Pancreas (tissue), 10 donors: ENCODE measurements around the gene WDR5. TPM values are rescaled to one million over a fixed set of nuclear protein-coding genes. Genes with fewer than 3 reads are reported as not detected.

Source experiments
- ATAC-seq, 4 donors: fragments of 200-7000 bp; cut with Tn5 transposase; one replicate each; pipeline versions ENCODE4 v1.8.0 to v1.9.1; 2020; ENCODE audit warnings: mild to moderate bottlenecking in 4 of 4, moderate library complexity in 4 of 4
- DNase-seq, 6 donors: peaks; one replicate each; pipeline ENCODE4 v3.0.0-alpha.2; 2020
- FAIRE-seq: peaks from 2 replicates; lab custom pipeline; 2012; peaks lifted over from hg19 to GRCh38; lab: Jason Lieb, UNC
- H3K27ac ChIP-seq, 4 donors: fragments of 200-600 bp; sonication (generic); 1 replicate in 3 of 4; 2 replicates in 1 of 4; pipeline versions ENCODE4 v1.5.0 to v1.8.0; 2020
- H3K27me3 ChIP-seq, 4 donors: fragments of 200-600 bp; one replicate each; pipeline ENCODE4 v1.8.0; 2021
- H3K36me3 ChIP-seq, 3 donors: fragments of 200-600 bp; sonication (generic) in 1 of 3; one replicate each; pipeline versions ENCODE4 v1.5.0 to v1.8.0; 2020 to 2021
- H3K4me1 ChIP-seq, 3 donors: fragments of 200-600 bp; one replicate each; pipeline ENCODE4 v1.8.0; 2021
- H3K4me3 ChIP-seq, 4 donors: fragments of 200-600 bp; sonication (generic) in 2 of 4; one replicate each; pipeline versions ENCODE4 v1.5.0 to v1.8.0; 2020 to 2021
- H3K9me3 ChIP-seq, 4 donors: fragments of 200-600 bp; one replicate each; pipeline ENCODE4 v1.8.0; 2021
- WGBS, 2 donors: extraction: QIAGEN DNeasy Blood & Tissue Kit; methylation state at CpG; one replicate each; pipeline ENCODE4 v1.1.7; 2013; 5-methylcytosine and 5-hydroxymethylcytosine counted together
- intact Hi-C, 3 donors: fragments of 100-400 bp; cut with DNase I; formaldehyde crosslinking; loops; one replicate each; pipeline versions ENCODE4 v1.11.1 to v1.14.2; 2022
- polyA plus RNA-seq, 2 donors: library from polyadenylated mRNA; stranded (reverse); fragments of 200-250 nt; gene quantifications; one replicate each; pipeline ENCODE4 v1.2.3, GENCODE V29; 2013
- total RNA-seq, 6 donors: library from RNA; stranded (reverse); fragmentation: NEBNext Ultra II Directional in 4 of 6; extraction: Animal tissue kit (Norgen Biotek cat#: 25700) in 4 of 6; gene quantifications; one replicate each; pipeline versions ENCODE4 v1.2.1 to v1.2.4, GENCODE V29; 2021 to 2023
- TF ChIP-seq, protein P1 (sequence below), 4 donors: fragments of 200-600 bp; sonication (generic) in 3 of 4; IDR thresholded peaks; one replicate each; pipeline versions ENCODE4 v1.5.0 to v1.8.0; 2021; ENCODE audit warnings: antibody characterized with exemption in 4 of 4
- donor health status: healthy with polysubstance abuse.
- donor health status: DM: no; HTN: no; CAD: no; lungs with moderate emphysema.
- donor health status: DM: no; HTN: no; CAD: no.
- donor health status: control.
- donor health status: control.
- donor health status: Bipolar disorder and iron deficiency.
- donor health status: DM: yes; HTN: yes; CAD: no.
- donor health status: DM: no; HTN: no; CAD: no.
- donor health status: DM: no; HTN: no; CAD: no.
- donor health status: DM: yes; HTN: yes; CAD: no.

Gene WDR5
- total and polyA plus RNA-seq, 8 donors, result 14.0 to 26.1 (median 16.5) TPM

- intact Hi-C loops, result no loop called here
- H3K9me3 ChIP-seq, result no peaks in the 10 kb centered on the region
- TF ChIP-seq, protein P1, sequence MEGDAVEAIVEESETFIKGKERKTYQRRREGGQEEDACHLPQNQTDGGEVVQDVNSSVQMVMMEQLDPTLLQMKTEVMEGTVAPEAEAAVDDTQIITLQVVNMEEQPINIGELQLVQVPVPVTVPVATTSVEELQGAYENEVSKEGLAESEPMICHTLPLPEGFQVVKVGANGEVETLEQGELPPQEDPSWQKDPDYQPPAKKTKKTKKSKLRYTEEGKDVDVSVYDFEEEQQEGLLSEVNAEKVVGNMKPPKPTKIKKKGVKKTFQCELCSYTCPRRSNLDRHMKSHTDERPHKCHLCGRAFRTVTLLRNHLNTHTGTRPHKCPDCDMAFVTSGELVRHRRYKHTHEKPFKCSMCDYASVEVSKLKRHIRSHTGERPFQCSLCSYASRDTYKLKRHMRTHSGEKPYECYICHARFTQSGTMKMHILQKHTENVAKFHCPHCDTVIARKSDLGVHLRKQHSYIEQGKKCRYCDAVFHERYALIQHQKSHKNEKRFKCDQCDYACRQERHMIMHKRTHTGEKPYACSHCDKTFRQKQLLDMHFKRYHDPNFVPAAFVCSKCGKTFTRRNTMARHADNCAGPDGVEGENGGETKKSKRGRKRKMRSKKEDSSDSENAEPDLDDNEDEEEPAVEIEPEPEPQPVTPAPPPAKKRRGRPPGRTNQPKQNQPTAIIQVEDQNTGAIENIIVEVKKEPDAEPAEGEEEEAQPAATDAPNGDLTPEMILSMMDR (IDR thresholded peaks at IDR 0.05), result no peak
- no peak overlapping the region for H3K4me3 ChIP-seq
- H3K36me3 ChIP-seq, result peaks cover under 1 to 43% (median 24%) of the 10 kb centered on the region in 3 donors
- DNase-seq (no peak), ATAC-seq (no peak), FAIRE-seq (no peak)
- no peaks in the 10 kb centered on the region for H3K4me1 ChIP-seq
- 90 to 94% methylated on average over 12 of the region's 12 CpGs for WGBS, 2 donors
- no peaks in the 10 kb centered on the region for H3K27me3 ChIP-seq
- no peak overlapping the region for H3K27ac ChIP-seq
Measured at GRCh38 chr9:134150557-134151214, 14.8 kb downstream of the WDR5 start.

DNA sequence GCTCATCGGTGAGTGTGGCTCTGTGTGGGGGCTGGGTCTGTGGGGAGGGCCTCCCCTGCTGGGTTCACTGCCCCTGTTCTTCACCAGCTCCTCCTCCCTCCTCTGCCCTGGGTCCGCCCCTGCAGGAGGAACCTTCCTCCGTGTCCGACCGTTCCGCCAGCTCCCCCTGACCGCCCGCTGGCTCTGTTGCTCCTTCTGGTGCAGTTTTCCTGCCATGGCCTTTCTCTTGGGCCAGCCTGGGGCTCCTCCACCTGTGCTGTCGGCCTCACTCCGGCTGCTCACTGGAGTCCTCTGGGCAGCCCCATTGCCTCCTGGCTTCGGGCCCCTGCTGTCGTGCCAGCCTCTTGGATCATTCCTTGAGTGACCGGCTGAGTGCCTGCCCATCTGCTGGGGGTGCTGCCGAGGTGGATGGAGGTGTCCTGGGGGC lies 16.2 kb downstream of the WDR5 start:
- no peaks in the 10 kb centered on the region for H3K9me3 ChIP-seq
- H3K36me3 ChIP-seq, result peaks cover 2 to 56% (median 34%) of the 10 kb centered on the region in 3 donors
- no peak overlapping the region for H3K27ac ChIP-seq
- H3K4me3 ChIP-seq, result no peak overlapping the region
- ATAC-seq (no peak), FAIRE-seq (no peak), DNase-seq (no peak)
- intact Hi-C loops, result no loop called here
- no peaks in the 10 kb centered on the region for H3K27me3 ChIP-seq
- 93 to 95% methylated on average over 14 of the region's 14 CpGs for WGBS, 2 donors
- TF ChIP-seq, protein P1 (IDR thresholded peaks at IDR 0.05), result no peak
- H3K4me1 ChIP-seq, result no peaks in the 10 kb centered on the region

- Histone ChIP-seq H3K36me3 (peaks cover 2 to 54% (median 38%) of the 10 kb centered on the region in 3 donors), H3K9me3 (no peaks in the 10 kb centered on the region), H3K4me3 (no peak overlapping the region), H3K27me3 (no peaks in the 10 kb centered on the region), H3K27ac (no peak overlapping the region), H3K4me1 (no peaks in the 10 kb centered on the region)
- FAIRE-seq, result no peak
- TF ChIP-seq, protein P1 (IDR thresholded peaks at IDR 0.05), result no peak
- WGBS, 2 donors, result 94% methylated on average over 11 of the region's 11 CpGs
- ATAC-seq, result no peak
- no peak for DNase-seq
- intact Hi-C loops, result no loop called here
Measured at GRCh38 chr9:134152488-134152887, 16.6 kb downstream of the WDR5 start.

DNA sequence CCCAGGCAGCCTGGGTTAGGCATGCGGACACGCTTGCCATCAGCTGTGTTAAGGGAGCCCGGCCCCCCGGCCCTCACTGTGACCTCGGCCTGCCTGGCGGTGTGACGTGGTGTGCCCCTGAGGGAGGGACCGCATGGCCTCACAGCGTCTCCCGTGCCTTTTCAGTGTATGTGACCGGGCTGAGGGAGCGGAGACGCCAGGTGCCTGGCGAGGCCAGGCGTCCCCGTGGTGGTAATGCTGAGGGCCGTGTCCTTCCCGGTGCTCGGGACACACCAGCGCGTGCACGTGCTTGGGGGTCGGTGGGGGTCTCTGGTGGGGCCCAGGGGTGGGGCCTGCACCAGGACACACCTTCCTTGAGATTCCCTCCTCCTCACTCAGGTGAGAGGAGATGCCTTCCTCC lies 17.6 kb downstream of the WDR5 start:
- Histone ChIP-seq H3K4me1 (no peaks in the 10 kb centered on the region), H3K4me3 (no peak overlapping the region), H3K27ac (no peak overlapping the region), H3K9me3 (no peaks in the 10 kb centered on the region), H3K27me3 (no peaks in the 10 kb centered on the region), H3K36me3 (peaks cover 2 to 53% (median 40%) of the 10 kb centered on the region in 3 donors)
- no peak for ATAC-seq
- no peak for FAIRE-seq
- intact Hi-C loops, result no loop called here
- DNase-seq, result peak in 1 of 6 donors; percentile 76
- 93 to 94% methylated on average over 23 of the region's 23 CpGs for WGBS, 2 donors
- TF ChIP-seq, protein P1 (IDR thresholded peaks at IDR 0.05), result no peak

DNA sequence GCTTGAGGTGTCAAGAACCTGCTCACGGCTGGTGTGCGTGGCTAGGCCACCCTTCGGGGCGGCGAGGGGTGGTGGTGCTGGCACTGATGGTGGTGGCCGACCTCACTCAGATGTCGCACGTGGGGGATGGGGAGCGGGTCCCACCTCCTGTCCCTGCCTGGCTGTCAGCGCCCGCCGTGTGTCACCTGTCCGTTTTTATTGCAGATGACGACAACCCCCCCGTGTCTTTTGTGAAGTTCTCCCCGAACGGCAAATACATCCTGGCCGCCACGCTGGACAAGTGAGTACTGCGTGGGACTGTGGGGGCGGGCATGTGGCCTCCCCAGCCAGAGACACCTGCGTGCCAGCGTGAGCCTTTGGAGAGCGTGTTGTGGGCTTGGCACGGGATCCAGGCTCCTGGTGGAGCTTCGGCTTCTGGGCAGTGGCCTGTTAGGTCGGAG lies 18.4 kb downstream of the WDR5 start:
- Histone ChIP-seq H3K27me3 (no peaks in the 10 kb centered on the region), H3K9me3 (no peaks in the 10 kb centered on the region), H3K4me3 (no peak overlapping the region), H3K27ac (no peak overlapping the region), H3K4me1 (no peaks in the 10 kb centered on the region), H3K36me3 (peaks cover 2 to 54% (median 33%) of the 10 kb centered on the region in 3 donors)
- FAIRE-seq (no peak), ATAC-seq (no peak), DNase-seq (peak in 1 of 6 donors; percentile 73)
- intact Hi-C loops, result no loop called here
- TF ChIP-seq, protein P1 (IDR thresholded peaks at IDR 0.05), result no peak
- WGBS, 2 donors, result 94 to 96% methylated on average over 27 of the region's 27 CpGs
